DND-41 (cell line): Measurements from ENCODE around the gene ELMO3.

Source experiments
- EZH2 ChIP-seq: IDR thresholded peaks from 3 replicates; pipeline ENCODE4 v1.6.1; 2012; ENCODE audit warnings: borderline replicate concordance, low read depth, mild to moderate bottlenecking, moderate library complexity, low read length, inconsistent platforms; ENCODE audit not compliant: severe bottlenecking
- TF ChIP-seq, protein P1 (sequence below): IDR thresholded peaks from 2 replicates; pipeline ENCODE4 v1.5.1; 2012; ENCODE audit warnings: borderline replicate concordance, low read length, moderate library complexity, mild to moderate bottlenecking; ENCODE audit not compliant: poor library complexity, severe bottlenecking; ENCODE audit errors: extremely low read depth

- TF ChIP-seq, protein P1, sequence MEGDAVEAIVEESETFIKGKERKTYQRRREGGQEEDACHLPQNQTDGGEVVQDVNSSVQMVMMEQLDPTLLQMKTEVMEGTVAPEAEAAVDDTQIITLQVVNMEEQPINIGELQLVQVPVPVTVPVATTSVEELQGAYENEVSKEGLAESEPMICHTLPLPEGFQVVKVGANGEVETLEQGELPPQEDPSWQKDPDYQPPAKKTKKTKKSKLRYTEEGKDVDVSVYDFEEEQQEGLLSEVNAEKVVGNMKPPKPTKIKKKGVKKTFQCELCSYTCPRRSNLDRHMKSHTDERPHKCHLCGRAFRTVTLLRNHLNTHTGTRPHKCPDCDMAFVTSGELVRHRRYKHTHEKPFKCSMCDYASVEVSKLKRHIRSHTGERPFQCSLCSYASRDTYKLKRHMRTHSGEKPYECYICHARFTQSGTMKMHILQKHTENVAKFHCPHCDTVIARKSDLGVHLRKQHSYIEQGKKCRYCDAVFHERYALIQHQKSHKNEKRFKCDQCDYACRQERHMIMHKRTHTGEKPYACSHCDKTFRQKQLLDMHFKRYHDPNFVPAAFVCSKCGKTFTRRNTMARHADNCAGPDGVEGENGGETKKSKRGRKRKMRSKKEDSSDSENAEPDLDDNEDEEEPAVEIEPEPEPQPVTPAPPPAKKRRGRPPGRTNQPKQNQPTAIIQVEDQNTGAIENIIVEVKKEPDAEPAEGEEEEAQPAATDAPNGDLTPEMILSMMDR, result no peak
- no peak for TF ChIP-seq EZH2
Observed at GRCh38 chr16:67177743-67178699, 20.9 kb upstream of the ELMO3 start.
